Colon (tissue), 2 donors: Measurements from ENCODE around the gene TEAD2.
"Not testable (repeated sequence)": the region's sequence is repeated elsewhere in the genome, so short reads cannot be mapped to it uniquely, and the experiment has no call there.

Source experiments
- FAIRE-seq: peaks from 2 replicates; lab custom pipeline; 2012; peaks lifted over from hg19 to GRCh38; lab: Jason Lieb, UNC
- donor health status: control.
- donor health status: control.

TEAD2 gene

GRCh38 chr19:49383599-49383998, 21.4 kb upstream of the TEAD2 start:
- no peak for FAIRE-seq

DNA sequence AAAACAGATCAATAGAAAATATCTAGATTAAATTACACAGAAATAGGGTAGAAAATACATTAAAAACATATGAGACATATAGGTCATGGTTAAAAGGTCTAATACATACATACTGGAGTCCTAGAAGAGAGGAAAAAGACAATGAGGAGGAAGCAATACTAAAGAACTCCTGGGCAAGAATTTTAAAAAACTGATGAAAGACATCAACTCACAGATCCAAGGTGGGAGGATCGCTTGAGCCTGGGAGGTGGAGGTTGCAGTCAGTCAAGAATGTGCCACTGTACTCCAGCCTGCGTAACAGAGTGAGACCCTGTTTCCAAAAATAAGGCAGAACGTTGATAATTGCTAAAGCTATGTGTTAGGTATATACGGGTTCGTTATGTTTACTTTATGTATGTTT, 20.4 kb upstream of the TEAD2 start:
- FAIRE-seq = no peak

- no peak for FAIRE-seq
Measured at GRCh38 chr19:49380391-49380790, 18.2 kb upstream of the TEAD2 start.

GRCh38 chr19:49378512-49378911, 16.3 kb upstream of the TEAD2 start:
- FAIRE-seq = no peak

DNA sequence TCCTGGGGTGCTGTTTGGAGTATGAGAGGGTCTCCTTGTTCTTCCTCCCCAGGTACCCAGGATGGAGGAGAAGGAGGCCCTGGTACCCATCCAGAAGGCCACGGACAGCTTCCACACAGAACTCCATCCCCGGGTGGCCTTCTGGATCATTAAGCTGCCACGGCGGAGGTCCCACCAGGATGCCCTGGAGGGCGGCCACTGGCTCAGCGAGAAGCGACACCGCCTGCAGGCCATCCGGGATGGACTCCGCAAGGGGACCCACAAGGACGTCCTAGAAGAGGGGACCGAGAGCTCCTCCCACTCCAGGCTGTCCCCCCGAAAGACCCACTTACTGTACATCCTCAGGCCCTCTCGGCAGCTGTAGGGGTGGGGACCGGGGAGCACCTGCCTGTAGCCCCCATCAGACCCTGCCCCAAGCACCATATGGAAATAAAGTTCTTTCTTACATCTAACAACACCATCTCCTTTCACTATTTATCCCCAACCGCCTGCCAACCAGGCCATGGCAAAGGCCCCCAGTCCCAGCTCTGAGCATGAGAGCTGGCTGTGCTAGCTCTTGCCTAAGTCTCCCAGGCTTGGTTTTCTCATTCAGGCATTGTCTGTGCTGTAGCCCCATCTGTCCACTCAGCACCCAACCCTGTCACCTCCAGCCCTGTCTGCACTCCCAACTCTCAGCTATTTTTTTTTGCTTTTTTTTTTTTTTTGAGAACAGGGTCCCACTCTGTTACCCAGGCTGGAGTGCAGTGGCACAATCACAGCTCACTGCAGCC, 12.6 kb upstream of the TEAD2 start:
- FAIRE-seq = no peak

DNA sequence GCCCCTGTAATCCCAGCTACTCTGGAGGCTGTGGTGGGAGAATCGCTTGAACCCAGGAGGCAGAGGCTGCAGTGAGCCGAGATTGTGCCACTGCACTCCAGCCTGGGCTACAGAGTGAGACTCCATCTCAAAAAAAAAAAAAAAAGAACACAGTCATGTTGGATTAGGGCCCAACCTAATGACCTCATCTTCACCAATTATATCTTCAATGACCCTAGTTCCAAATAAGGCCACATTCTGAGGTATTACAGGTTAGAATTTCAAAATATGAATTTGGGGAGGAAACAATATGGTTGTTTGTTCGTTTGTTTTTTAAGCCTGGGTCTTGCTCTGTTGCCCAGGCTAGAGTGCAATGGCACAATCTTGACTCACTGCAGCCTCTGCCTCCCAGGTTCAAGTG, 11.0 kb upstream of the TEAD2 start:
- FAIRE-seq = not testable (repeated sequence)

DNA sequence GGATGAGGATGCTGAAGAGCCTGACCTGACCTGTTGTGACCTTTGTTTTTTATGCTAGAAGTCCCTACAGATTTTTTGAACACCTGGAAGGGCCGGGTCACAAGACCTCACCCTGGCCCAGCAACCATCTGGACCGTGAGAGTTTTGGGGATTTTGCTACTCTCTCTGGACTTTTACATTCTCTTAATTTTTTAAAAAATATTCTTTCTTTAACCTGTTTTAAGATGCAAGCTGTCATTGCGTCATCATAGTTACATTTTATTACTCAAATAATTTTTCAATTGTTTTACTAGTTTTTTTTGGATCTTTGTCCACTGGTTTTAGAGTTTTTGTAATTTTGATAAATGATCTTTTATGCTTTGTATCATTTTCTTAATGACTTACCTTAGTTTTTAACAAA, 9.0 kb upstream of the TEAD2 start:
- FAIRE-seq = no peak

DNA sequence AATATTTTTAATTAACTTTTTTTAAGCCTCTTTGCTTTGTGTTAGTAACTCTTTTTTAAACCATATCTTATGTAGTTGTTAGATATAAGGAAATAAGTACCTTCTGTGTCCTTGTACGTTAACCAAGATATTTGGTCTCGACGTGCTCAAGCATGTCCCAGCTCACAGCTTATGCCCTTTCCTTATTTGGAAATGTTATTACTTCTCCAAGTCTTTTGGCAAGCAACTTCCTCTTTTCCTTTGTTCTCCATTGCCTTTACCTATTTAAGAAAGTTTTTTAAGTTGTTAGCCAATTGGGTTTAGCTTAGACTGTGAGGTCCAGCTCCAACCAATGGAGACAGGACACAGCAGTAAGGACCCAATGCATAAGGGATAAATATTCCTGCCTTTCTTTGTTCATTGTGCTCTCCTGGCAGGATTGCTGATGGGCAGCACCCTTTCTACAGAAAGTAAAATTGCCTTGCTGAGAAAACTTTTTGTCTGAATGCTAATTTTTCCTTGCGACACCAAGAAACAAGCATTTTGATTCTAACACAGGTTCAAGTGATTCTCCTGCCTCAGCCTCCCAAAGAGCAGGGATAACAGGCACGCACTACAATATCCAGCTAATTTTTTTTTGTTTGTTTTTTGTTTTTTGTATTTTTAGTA, 6.6 kb upstream of the TEAD2 start:
- FAIRE-seq = no peak

DNA sequence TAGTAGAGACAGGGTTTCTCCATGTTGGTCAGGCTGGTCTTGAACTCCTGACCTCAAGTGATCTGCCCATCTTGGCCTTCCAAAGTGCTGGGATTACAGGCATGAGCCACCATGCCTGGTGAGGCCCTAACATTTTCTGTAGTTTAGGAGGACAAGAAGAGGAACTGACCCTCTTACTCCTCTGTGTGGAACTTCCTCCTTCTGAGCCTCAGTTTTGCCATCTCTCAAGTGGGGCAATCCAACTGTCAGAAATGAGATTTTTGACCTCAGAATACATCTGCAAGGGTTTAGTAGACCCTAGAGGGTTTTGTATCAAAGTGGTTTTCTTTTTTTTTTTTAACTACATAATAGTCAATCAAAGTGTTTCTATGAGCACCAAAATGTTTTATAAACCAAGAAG, 3.9 kb upstream of the TEAD2 start:
- no peak for FAIRE-seq

- FAIRE-seq = no peak
Measured at GRCh38 chr19:49364083-49364737, 2.0 kb upstream of the TEAD2 start.

DNA sequence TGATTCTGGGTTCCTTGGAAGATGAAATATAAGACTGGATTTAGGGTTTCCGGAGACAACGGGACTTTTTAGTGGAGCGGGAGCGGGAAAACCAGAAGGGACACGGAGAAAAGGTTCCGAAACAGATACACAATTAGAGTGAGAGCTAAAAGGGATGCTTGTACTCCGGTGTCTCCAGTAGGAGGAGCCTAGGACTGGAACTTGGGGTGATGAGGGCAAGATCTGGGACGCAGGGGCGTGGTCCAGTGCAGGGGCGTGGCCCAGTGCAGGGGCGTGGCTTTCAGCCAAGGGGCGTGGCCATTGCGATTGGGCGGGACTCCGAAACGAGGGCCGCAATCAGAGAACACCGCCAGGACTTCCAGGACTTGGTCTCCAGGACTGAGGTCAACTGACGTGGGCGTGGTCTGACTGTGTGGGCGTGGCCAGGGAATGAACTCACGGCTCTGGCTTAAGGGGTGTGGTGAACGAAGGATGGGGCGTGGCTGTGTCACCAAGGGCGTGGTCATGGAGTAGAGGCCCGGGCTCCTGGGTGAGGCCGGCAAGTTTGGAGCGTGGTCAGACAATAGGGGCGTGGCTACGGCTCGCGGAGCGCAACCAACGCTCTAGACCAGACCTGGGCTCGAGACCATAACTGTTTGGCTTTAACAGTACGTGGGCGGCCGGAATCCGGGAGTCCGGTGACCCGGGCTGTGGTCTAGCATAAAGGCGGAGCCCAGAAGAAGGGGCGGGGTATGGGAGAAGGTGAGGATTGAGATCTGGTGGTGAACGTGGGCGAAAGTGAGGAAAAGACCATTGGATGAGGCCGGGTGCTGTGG, 1.3 kb upstream of the TEAD2 start, which contains the start of gene DKKL1:
Gene DKKL1, plus strand, starts transcription at position 610 of the 815 bp plus-strand sequence. Its CDS starts 122 bp downstream, at position 732.
- FAIRE-seq = peak; percentile 87

DNA sequence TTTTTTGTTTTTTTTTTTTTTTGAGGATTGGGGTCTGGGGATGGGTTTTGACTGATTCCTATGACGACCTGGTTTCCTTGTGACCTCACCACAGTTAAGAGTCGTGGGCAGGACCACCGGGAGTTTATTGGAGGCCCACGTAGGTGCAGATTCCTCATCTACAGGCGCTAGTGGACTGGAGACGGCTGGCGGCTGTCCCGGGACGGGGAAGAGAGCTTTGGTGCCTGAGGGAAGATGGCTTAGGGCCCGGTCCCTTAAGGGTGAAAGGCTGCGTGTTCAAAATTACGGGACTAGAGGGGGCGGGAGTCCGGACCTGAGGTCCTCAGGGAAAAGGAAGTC, 682 bp upstream of the TEAD2 start:
- no peak for FAIRE-seq

DNA sequence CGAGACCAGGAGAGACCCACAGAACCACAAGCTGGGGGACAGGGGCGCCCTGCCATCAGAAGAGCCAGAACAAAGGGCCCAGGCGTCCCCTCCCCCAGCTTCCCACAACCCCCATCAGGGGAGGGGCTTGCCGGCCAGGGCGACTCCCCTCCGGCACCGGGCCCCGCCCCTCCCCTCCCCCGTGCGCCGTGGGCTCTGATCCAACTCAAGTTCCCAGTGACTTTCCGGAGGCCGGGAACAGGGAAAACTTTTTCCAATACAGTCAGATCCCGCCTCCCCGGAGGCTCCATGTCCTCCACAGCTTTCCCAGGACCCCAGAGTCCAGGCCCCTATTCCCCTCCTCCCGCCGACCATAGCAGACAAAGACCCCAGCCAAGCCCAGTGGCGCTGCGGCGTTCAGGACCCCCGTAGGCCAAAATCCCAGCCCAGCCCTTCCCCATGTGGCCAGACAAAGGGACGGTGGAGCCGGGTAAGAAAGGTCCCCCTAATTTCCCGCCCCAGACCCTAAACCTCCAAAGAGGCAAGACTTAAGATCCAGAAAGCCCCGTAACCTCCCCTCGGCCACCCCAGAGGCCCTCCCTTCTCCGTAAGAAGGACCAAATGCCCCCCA, 673 bp downstream of the TEAD2 start:
- no peak for FAIRE-seq

DNA sequence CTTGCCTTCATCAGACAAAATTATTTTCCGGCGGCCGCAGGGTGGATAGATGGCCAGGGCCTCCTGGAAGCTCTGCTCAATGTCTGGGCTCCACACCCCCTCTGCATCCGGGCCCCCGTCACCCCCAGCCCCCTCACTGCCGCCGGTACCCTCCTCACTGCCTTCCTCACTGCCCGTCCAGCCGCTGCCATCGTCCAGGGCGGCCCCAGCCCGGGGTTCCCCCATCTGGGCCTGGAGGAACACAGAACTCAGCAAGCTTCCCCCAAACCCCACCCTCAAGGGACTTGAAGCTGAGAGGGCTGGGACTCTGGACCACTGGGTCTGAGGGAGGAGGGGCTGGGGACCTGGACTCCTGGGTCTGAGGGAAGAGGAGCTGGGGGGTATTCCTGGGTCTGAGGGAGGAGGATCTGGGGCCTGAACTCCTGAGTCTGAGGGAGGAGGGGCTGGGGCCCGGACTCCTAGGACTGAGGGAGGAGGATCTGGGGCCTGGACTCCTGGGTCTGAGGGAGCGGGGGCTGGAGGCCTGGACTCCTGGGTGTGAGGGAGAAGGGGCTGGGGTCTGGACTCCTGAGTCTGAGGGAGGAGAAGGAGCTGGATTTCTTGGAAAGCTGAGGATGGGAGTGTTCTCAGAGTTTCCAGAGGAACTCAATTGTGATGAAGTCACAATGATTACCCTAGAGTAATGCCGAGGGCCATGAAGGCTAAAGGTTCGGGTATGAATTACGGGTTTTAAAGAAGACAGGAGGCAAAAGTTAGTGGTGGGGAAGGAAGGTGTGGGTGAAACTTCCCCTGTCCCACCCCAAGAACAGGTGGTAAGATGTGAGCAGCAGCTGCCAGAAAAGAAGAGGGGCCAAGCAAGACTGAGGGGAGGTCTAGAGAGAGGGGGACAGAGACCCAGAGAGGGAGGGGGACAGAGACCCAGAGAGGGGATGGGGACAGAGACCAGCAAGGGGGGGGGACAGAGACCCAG, 2.1 kb downstream of the TEAD2 start:
- no peak for FAIRE-seq

DNA sequence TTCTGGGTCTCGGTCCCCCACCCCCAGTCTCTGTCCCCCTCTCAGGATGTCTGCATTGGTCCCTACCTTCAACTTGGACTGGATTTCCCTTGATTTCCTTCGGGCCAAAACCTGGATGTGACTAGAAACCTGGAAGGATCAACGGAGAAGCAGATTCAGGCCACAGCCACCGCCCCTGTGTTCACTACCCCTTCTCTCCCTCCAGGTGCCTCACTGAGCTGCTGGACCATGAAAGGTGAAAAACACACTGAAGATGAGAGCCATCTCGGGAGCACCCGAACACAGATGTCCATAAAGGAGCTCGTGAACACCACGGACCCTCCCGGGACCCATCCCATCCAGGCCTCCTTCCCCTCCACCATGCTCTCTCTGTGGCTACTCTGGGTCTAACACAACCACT, 5.0 kb downstream of the TEAD2 start:
- no peak for FAIRE-seq

DNA sequence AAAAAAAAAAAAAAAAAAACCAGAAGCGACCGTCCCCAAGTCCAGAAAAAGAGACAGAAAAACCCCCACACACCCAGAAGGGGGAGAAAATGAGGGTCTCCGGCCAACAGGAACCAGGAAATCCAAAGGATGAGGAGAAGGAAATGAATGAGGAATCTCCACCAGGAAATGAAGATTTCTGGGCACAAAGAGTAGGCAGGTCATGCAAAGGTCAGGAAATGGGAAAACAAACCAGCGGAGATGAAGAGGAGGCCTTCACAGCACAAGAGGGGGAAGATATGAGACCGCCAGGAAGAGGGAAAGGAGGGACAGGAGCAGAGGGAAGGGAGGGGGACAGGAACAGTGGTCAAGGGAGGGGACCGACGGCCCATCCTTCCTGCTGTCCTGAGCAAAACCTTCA, 5.8 kb downstream of the TEAD2 start:
- FAIRE-seq = no peak

GRCh38 chr19:49355909-49356353, 6.3 kb downstream of the TEAD2 start:
- FAIRE-seq = no peak

DNA sequence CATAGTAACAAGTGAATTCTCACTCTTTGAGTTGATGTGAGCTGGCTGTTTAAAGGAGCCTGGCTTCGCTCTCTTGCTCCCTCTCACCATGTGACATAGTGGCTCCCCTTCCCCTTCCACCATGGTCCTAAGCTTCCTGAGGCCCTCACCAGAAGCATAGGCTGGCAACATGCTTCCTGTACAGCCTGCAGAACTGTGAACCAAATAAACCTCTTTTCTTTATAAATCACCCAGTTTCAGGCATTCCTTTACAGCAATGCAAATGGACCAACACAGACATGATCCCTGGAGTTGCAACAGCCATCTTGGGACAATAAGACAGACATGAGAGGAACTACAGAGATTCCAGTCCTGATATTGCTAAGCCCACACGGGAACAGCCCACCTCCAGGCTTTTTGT, 12.6 kb downstream of the TEAD2 start:
- FAIRE-seq = no peak

GRCh38 chr19:49348305-49349189, 13.7 kb downstream of the TEAD2 start:
- FAIRE-seq = no peak

- FAIRE-seq = no peak
Measured at GRCh38 chr19:49347835-49348234, 14.4 kb downstream of the TEAD2 start.
